GM21528 (cell line): ENCODE data around the gene PTPRN2.

ENCODE experiments used
- ATAC-seq: cut with Tn5 transposase; IDR thresholded peaks from one replicate; pipeline ENCODE4 v1.9.1; 2021; ENCODE audit warnings: mild to moderate bottlenecking, moderate library complexity; ENCODE audit not compliant: unreplicated experiment, low FRiP score

The PTPRN2 gene

GRCh38 chr7:158003441-158004122, 584.0 kb downstream of the PTPRN2 start:
- no peak for ATAC-seq

- ATAC-seq: no peak
These were observed 585.0 kb downstream of the PTPRN2 start for GRCh38 chr7:158002486-158003080.

GRCh38 chr7:158001621-158002320, 585.9 kb downstream of the PTPRN2 start:
- no peak for ATAC-seq

DNA sequence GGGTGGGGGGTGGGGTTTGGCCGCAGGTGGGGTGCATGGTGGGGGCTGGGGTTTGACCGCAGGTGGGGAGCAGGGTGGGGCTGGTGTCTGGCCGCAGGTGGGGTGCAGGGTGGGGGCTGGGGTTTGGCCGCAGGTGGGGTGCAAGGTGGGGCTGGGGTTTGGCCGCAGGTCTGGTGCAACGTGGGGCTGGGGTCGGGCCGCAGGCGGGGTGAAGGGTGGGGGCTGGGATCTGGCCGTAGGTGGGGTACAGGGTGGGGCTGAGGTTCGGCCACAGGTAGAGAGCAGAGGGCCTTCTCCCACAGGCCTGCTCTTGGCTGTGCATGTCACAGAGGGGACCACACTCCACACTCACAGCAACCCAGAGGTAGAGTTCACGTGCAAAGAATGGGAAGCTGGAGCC, 586.6 kb downstream of the PTPRN2 start:
- no peak for ATAC-seq

DNA sequence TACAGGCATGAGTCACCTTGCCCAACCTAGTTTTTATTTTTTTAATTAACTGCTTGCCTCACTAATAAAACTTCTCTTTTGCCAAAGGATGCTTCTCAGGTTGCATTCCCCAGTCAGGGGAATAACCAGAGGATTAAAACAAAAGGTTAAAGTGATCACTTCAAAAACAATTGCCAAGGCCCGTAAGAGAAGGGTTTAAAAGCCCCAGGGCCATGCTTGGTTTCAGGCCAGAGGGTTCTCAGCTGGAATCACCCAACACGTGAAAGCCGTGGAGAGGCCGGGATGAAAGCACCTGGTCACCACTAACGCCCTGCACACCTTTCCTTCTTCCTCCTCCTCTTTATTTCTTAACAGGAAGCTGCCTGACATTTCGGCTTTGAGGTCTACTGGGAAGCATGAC, 587.5 kb downstream of the PTPRN2 start:
- ATAC-seq: no peak

- ATAC-seq: no peak
These were observed 588.6 kb downstream of the PTPRN2 start for GRCh38 chr7:157998884-157999552.

GRCh38 chr7:157997471-157997870, 590.2 kb downstream of the PTPRN2 start:
- ATAC-seq: no peak

DNA sequence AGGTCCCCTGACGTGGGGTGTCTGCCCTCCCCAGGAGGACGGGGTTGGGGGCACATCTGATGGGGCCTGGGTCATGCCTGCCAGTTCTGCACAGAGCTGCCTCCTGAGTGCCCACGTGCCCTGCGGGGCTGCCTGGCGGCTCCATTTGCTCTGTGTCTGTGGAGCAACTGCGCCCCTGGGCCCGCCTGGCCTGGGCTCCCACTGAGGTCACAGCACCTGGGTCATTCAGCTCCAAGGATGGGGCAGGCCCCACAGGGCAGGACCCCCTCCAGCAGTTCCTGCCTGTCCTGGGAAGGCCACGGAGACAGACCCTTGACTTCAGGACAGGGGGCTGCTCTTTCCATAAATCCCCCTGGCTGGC, 590.6 kb downstream of the PTPRN2 start:
- ATAC-seq: no peak

DNA sequence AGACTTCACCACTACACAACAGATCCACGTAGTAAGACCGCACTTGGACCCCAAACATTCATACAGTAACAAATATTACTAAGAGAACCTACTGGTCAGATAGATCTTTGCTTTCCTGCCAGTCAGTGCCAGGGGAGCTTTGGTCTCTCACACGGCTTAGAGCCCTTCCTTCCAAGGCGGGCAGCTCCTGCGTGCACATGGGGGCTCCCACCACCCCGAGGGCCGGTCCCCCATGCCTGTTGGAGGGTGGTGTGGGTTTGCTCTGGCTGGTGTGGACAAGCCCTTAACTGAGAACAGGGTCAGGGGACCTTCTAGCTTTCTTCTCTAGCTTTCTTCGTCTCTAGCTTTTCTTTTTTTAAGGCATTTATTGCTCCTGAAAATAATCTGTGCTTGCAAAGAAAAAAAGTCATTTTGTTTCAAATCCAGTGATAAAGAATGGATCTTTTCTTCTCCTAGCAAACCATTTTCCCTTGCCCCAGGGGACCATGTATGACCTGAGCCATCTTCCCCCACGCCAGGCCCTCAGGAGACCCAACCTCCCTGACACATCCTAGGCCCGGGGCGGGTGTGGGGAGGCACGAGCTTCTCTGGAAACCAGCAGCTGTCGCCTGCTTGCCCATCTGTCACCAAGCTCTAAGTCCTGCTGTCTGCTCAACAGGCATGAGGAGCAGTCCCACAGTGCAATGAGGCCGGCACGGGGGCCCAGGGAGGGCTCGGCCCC, 591.1 kb downstream of the PTPRN2 start:
- no peak for ATAC-seq

- ATAC-seq: no peak
These were observed 591.8 kb downstream of the PTPRN2 start for GRCh38 chr7:157995815-157996214.

- ATAC-seq: no peak
These were observed 593.3 kb downstream of the PTPRN2 start for GRCh38 chr7:157994319-157994718.

DNA sequence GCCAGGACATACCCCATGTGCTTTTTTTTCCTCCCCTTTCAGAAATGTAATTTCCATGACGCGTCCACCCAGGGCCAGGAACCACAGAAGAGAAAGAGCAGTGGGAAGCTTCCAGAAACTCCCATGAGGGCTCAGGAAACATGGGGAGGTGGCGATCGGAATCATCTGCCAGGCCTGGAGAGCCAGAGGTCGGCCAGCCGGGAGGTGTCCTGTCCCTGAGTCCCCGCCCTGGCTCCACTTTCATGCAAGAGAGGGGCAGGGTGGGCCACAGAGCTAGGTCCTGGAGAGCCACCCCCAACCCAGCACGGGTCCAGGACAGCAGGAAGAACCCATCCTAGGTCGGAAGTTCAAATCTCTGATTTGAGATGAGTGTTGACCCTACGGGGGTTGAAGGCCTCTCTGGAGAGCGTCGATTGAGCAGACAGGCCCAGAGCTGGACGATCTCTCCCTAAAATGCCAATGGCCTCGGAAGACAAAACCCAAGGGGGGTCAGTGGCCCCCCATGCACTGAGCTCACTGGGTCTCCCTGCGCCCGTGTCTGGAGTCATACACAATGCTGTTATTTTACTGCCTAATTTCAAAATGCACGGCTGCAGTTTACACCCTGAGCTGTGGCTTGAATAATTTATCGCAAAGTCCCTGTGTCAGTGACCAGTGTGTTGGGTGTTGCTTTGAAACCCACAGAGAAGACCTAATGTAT, 594.1 kb downstream of the PTPRN2 start:
- no peak for ATAC-seq

DNA sequence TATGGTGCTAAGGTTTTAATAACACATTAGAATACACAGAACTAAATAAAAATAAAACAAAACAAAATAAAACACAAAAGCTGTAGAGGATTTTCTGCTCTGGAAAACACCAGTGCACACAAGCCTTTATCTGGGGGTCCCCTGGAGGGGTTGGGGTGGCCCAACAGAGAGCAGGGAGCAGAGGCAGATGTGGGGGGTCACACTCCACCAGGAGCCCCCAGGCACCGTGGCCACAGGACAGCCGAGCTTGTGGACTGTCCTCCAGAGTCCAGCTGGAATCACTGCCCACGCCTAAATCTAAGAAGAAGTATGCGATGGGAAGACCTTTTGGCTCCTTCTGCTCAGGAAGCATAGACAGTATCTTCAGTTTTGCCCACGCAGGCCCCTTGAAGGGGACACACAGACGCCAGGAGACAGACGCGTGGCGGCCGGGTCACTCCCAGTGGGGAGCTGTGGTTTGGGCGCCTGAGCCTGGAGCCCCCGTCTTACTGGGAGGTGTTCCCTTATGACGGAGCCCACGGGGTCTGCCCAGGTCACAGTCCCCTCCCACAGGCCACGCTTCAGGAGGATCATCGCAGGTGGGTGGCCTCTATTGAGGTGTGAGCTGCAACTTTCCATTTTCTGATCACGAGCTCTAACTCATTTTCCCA, 595.0 kb downstream of the PTPRN2 start:
- no peak for ATAC-seq

DNA sequence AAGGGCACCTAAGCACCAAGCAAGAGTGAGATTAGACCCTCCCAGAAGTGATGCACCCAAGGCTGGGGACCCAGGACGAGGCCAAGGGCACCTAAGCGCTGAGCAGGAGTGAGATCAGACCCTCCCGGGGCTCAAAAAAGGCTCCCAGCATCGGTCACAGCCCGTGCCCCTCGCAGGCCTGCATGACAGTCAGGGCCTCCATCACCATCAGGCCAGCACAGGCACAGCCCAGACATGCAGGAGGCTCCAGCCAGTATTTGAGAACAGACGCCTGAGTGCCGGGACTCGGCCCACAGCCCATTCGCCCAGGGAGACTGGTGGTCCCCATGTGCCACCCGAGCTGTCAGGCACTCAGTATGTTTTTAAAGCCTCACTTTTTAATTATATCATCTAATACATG, 595.9 kb downstream of the PTPRN2 start:
- no peak for ATAC-seq

GRCh38 chr7:157991351-157991750, 596.3 kb downstream of the PTPRN2 start:
- no peak for ATAC-seq

- no peak for ATAC-seq
These were observed 596.8 kb downstream of the PTPRN2 start for GRCh38 chr7:157990881-157991250.

- ATAC-seq: no peak
These were observed 597.3 kb downstream of the PTPRN2 start for GRCh38 chr7:157990226-157990880.

DNA sequence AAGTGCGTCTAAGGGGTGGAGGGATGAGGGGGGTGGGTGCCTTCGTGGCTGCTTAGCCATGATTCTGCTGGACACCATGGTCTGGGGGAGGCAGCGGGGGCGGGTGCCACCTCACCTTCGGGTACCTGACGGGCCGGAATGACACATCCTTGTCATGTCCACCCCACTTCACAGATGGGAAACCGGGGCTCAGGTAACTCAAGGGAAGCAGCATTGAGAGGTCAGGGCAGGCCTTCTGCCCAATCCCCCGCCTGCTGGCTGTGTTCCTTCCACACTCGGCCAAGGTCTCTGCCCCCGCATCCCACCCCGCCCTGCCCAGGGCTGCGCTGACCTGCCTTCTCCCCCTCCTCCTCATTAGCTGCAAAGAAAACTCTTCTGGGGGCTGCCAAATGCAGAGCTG, 598.0 kb downstream of the PTPRN2 start:
- ATAC-seq: no peak

- no peak for ATAC-seq
These were observed 599.7 kb downstream of the PTPRN2 start for GRCh38 chr7:157987906-157988305.
